ENCODE results near the gene TMPRSS7.

TMPRSS7 gene

DNA sequence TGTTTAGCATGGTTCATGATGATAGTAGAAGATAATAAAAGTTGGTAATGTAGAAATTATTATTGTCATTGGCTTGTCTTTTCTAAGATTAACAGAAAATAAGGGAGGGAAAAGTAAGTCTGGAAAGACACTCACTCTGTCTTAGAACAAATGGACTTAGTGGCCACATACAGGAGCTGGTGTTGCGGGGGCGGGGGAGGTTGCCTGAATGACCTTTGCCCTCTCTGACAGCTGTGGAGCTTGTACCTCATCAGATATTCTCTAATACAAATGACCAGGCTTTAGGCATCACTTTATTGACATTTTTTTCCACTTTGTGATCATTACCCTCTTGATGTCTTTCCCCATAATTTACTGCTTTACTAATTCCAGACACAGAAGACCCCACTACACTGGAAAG is 29.9 kb upstream of the TMPRSS7 start:
- TF ChIP-seq, protein P1, sequence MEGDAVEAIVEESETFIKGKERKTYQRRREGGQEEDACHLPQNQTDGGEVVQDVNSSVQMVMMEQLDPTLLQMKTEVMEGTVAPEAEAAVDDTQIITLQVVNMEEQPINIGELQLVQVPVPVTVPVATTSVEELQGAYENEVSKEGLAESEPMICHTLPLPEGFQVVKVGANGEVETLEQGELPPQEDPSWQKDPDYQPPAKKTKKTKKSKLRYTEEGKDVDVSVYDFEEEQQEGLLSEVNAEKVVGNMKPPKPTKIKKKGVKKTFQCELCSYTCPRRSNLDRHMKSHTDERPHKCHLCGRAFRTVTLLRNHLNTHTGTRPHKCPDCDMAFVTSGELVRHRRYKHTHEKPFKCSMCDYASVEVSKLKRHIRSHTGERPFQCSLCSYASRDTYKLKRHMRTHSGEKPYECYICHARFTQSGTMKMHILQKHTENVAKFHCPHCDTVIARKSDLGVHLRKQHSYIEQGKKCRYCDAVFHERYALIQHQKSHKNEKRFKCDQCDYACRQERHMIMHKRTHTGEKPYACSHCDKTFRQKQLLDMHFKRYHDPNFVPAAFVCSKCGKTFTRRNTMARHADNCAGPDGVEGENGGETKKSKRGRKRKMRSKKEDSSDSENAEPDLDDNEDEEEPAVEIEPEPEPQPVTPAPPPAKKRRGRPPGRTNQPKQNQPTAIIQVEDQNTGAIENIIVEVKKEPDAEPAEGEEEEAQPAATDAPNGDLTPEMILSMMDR (conservative IDR thresholded peaks at IDR 0.05; ENCODE audit: low read depth): no peak
- CTCF ChIA-PET: interaction anchor here (1.0 kb wide), 1 partner anchor 11 kb away, joined by 5 read pairs; no protein-coding TSS in a partner anchor
- no peak for DNase-seq (ENCODE audit: low spot score)
- H3K27ac ChIP-seq: no peak overlapping the region
- POLR2A ChIA-PET (ENCODE audit: low non-redundant PET): no interaction called here

DNA sequence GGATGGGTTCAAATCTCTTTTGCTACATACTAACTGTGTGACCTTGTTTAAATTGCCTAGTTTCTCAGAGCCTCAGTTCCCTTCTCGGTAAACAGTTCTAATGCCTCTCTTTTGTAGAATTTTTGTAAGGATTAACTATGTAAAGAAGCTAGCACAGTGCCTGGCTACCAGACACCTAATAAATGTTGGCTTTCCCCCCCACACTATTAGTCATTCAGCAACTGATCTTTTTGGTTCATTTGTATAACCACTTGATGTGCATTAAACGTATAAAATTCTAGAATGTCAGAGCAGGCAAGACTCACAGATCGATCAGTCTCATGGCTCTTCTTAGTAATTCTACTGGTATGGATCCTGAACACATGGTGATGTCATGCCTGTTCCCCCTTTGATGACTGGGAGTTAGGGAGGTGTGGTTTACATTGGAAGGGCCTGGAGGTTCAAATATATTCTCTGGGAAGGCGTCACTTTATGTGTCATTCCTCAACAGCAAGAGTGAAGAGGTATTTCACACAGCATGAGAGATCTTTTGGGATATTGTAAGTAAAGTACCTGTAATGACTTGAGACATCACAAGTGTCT is 29.4 kb upstream of the TMPRSS7 start:
- DNase-seq (ENCODE audit: low spot score): no peak
- TF ChIP-seq, protein P1 (conservative IDR thresholded peaks at IDR 0.05; ENCODE audit: low read depth): no peak
- H3K27ac ChIP-seq: no peak overlapping the region
- POLR2A ChIA-PET (ENCODE audit: low non-redundant PET): no interaction called here
- CTCF ChIA-PET: interaction anchor here (0.7 kb wide), 1 partner anchor 11 kb away, joined by 5 read pairs; no protein-coding TSS in a partner anchor

DNA sequence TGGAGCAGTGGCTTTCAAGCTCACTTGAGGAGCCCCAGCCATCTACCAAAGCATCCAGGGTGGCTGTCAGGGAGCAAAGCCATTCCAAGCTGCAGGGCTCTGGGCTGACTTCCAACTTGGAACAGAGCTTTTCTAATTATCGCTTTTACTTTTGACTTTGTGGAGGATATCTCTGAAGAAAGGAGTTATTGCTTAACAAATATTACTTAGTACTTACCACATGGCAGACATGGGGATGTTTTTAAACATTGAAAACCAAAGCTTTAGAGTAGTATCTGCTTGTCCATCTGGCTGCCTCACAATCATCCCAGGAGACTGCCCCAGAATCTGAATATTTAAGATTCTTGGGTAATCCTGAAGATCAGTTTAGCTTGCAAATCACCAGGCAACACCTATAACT is 26.9 kb upstream of the TMPRSS7 start:
- H3K27ac ChIP-seq: no peak overlapping the region
- CTCF ChIA-PET: interaction anchor here (0.7 to 1.8 kb wide), 3 partner anchors 11 to 21 kb away, joined by 3 to 5 read pairs (median 4); no protein-coding TSS in a partner anchor
- no peak for DNase-seq (ENCODE audit: low spot score)
- TF ChIP-seq, protein P1 (conservative IDR thresholded peaks at IDR 0.05; ENCODE audit: low read depth): no peak
- POLR2A ChIA-PET (ENCODE audit: low non-redundant PET): no interaction called here

DNA sequence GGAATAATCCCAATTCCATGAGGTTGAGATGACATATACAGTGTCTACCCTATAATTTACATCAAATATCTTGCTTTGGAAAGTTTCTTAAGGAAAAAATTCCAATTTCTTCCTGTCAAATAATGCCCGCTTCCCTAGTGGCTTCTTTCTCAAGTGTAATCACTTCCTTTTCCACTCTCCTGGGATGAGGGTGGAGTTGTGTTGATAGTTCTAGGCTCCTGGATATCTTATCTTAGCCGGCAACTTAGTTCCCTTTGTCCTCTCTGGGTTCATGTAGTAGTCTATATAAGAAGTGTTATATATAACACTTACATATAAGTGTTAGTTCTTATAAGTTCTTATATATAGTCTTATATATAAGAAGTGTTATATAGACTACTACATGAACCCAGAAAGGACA is 24.9 kb upstream of the TMPRSS7 start:
- DNase-seq (ENCODE audit: low spot score): no peak
- POLR2A ChIA-PET (ENCODE audit: low non-redundant PET): no interaction called here
- H3K27ac ChIP-seq: no peak overlapping the region
- TF ChIP-seq, protein P1 (conservative IDR thresholded peaks at IDR 0.05; ENCODE audit: low read depth): no peak
- CTCF ChIA-PET: no interaction called here

DNA sequence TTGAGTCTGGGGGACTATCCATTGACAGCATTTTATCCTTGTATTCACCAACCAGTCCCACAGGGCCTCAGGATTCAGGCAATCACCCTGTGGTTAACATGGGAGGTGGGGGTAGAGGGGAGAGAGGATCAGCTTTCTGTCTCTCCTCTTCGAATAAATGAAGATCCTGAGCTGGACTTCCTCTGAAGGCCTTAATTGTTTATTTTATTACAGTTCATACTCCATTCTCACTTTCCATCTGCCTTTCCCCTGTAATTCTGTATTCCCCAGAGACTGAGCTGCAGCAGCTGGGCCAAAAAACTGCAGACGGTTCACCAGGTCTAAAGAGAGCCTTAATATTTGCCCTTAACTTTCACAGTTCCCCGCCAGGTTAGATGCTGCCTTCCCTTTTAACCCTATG is 23.9 kb upstream of the TMPRSS7 start:
- CTCF ChIA-PET: interaction anchor here (0.7 kb wide), 1 partner anchor 1534 kb away, joined by 3 read pairs; no protein-coding TSS in a partner anchor
- no peak for DNase-seq (ENCODE audit: low spot score)
- POLR2A ChIA-PET (ENCODE audit: low non-redundant PET): no interaction called here
- TF ChIP-seq, protein P1 (conservative IDR thresholded peaks at IDR 0.05; ENCODE audit: low read depth): no peak
- no peak overlapping the region for H3K27ac ChIP-seq

DNA sequence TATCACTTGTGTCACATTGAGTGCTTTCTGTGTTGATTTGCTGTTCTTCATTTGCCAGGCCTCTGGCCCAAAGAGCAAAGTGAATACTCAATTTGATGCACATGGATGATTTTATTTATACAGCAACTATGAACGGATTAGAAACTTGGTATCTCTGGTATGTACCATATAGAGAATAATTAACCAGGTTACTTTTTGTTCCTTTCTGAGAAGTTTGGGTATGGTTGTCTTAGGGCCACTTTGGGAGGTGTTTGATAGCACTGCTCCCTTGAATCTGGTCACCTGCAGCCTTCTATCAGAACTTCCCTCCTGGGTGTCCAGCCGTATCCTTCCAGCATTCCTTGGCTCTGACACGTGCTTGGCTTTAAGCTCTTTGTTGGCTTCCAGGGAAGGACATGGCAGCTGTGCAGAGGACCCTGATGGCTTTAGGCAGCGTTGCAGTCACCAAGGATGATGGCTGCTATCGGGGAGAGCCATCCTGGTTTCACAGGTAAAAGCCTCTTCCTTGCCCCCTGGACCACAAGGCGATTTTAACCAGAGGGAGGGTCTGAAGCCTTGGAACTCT is 23.1 kb upstream of the TMPRSS7 start:
- CTCF ChIA-PET: interaction anchor here (0.7 kb wide), 1 partner anchor 32 kb away, joined by 3 read pairs; no protein-coding TSS in a partner anchor
- TF ChIP-seq, protein P1 (conservative IDR thresholded peaks at IDR 0.05; ENCODE audit: low read depth): no peak
- POLR2A ChIA-PET (ENCODE audit: low non-redundant PET): no interaction called here
- H3K27ac ChIP-seq: no peak overlapping the region
- no peak for DNase-seq (ENCODE audit: low spot score)
